GM20431 (cell line): ENCODE results near the gene ETFDH.
"Not testable (repeated sequence)": the region's sequence is repeated elsewhere in the genome, so short reads cannot be mapped to it uniquely, and the experiment has no call there.

ENCODE experiments used
- in situ Hi-C: fragments of 300-500 bp; cut with MseI, MboI; formaldehyde crosslinking; loops from one replicate; pipeline ENCODE4 v1.15.0; 2020; ENCODE audit warnings: low sequenced_read_pairs; ENCODE audit not compliant: unreplicated experiment

Gene ETFDH

GRCh38 chr4:158671915-158672806 lies at the start of gene ETFDH:
TSS of gene ETFDH (plus strand) at chr4:158672296. CDS start at chr4:158672457, 161 bp downstream.
- in situ Hi-C loops: no loop called here

GRCh38 chr4:158624889-158625478 lies 47.1 kb upstream of the ETFDH start:
- in situ Hi-C loops: loop anchor here (25.0 kb wide), 1 partner anchor 363 kb away; no protein-coding TSS in a partner anchor

GRCh38 chr4:158625544-158625943 lies 46.6 kb upstream of the ETFDH start:
- in situ Hi-C loops: loop anchor here (25.0 kb wide), 1 partner anchor 363 kb away; no protein-coding TSS in a partner anchor

GRCh38 chr4:158630893-158631292 lies 41.2 kb upstream of the ETFDH start:
- in situ Hi-C loops: loop anchor here (25.0 kb wide), 1 partner anchor 369 kb away; no protein-coding TSS in a partner anchor

GRCh38 chr4:158636619-158637018 lies 35.5 kb upstream of the ETFDH start:
- in situ Hi-C loops: loop anchor here (25.0 kb wide), 1 partner anchor 374 kb away; no protein-coding TSS in a partner anchor

DNA sequence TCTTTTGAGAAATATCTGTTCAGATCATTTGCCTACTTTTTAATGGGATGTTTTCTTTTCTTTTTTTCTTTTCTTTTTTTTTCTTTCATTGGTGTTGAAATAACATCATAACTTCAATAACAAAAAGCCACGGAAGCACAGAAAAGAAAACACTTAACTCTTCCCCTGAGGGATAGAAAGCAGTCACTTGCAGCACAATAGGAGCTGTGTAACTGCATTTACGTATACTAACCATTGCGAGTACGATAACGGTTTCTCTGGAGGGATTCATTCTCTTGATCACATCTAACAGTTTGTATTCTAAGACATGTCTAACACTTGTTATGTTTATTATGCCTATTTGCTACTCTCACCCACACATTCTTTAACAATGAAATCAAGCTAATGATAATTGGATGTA lies 27.7 kb upstream of the ETFDH start:
- in situ Hi-C loops: loop anchor here (25.0 kb wide), 1 partner anchor 382 kb away; no protein-coding TSS in a partner anchor

GRCh38 chr4:158644760-158645159 lies 27.3 kb upstream of the ETFDH start:
- in situ Hi-C loops: loop anchor here (25.0 kb wide), 1 partner anchor 382 kb away; no protein-coding TSS in a partner anchor

DNA sequence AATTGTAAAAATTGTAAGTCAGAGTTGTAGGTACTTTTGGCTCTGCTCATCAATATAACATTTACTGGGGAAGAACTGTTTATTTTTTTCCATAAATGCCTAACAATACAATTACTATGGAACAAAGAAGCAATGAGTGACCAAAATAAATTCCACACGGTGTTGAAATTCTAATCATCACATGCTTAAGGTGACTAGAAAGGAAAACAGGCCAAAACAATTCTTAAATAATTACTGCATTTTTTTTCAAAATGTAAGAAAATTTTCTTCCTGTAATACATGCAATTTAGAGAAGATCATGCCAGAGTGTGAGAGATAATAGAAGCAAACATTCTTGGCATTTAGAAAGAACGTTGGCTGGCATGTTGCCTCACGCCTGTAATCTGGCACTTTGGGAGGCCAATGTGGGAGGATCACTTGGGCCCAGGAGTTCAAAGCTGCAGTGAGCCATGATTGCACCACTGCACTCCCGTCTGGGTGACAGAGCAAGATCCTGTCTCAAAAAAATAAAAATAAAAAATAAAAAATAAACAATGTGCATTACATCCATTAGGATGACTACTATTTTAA lies 22.9 kb upstream of the ETFDH start:
- in situ Hi-C loops: loop anchor here (25.0 kb wide), 1 partner anchor 387 kb away; no protein-coding TSS in a partner anchor

DNA sequence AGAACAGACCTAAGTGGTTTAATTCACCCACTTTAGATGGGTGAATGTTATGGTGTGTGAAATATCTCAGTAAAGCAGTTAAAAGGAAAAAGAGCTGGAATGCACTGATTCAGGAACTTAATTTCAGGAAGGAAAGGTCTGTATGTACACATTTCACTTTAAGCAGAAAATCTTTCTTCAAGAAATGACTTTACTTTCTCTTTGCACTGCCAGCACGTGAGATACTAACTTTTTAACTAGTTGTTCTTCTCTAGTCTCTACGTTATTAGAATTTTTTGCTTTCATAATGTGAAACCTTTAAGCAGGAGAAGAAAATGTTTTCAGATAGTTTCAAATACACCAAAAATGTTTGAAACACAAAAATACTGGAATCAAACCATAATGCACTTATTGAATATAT lies 19.2 kb upstream of the ETFDH start:
- in situ Hi-C loops: no loop called here

GRCh38 chr4:158656439-158656838 lies 15.7 kb upstream of the ETFDH start:
- in situ Hi-C loops: no loop called here

DNA sequence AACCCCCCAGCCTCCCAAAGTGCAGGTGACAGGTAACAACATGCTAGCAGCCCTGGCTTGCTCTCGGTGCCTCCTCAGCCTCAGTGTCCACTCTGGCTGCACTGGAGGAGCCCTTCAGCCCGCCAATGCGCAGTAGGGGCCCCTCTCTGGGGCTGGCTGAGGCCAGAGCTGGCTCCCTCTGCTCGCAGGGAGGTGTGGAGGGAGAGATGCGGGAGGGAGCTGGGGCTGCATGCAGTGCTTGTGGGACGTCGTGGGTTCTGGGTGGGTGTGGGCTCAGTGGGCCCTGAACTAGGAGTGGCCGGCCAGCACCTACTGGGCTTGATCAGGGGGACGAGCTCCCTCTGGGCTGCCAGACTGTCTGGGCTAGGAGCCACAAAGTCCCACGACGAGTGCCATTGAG lies 14.8 kb upstream of the ETFDH start:
- in situ Hi-C loops: no loop called here

DNA sequence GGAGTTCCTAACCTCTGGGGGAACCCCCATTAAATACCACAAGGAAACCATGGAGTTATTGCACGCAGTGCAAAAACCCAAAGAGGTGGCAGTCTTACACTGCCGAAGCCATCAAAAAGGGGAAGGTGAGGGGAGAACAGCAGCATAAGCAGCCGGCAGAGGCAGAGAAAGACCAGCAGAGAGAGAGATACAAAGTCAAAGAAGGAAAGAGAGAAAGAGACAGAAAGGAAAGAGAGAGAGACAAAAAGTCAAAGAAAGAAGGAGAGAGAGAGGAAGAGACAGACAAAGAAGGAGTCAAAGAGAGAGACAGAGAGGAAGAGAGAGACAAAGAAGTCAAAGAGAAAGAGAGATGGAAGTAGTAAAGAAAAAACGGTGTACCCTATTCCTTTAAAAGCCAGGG lies 8.8 kb upstream of the ETFDH start:
- in situ Hi-C loops: not testable (repeated sequence)

DNA sequence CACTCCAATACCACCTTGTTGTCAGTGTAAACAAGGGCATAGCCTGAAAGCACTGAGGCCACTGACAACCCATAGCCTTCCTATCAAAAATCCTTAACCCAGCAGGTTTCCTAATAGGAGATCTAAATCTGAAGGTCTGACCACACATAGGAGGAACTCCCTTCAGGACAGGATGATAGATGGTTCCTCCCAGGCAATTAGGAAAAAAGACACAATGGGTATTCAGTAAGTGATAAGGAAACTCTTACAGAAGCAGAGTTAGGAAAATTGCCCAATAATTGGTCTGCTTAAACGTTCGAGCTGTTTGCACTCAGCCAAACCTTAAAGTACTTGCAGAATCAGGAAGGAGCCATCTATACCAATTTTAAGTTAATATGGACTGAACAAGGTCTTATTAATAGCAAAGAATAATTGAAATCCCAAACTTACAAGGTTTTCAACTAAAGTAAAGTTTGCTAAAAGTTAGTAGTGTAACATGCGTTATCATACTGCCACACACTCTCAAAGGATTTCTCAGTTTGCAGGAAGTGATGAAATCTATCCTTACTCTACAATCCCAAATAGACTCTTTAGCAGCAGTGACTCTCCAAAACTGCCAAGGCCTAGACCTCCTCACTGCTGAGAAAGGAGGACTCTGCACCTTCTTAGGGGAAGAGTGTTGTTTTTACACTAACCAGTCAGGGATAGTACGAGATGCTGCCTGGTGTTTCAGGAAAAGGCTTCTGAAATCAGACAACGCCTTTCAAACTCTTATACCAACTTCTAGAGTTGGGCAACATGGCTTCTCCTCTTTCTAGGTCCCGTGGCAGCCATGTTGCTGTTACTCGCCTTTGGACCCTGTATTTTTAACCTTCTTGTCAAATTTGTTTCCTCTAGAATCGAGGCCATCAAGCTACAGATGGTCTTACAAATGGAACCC lies 8.1 kb upstream of the ETFDH start:
- in situ Hi-C loops: not testable (repeated sequence)

GRCh38 chr4:158664806-158665205 lies 7.3 kb upstream of the ETFDH start:
- in situ Hi-C loops: no loop called here

GRCh38 chr4:158666892-158667291 lies 5.2 kb upstream of the ETFDH start:
- in situ Hi-C loops: no loop called here

DNA sequence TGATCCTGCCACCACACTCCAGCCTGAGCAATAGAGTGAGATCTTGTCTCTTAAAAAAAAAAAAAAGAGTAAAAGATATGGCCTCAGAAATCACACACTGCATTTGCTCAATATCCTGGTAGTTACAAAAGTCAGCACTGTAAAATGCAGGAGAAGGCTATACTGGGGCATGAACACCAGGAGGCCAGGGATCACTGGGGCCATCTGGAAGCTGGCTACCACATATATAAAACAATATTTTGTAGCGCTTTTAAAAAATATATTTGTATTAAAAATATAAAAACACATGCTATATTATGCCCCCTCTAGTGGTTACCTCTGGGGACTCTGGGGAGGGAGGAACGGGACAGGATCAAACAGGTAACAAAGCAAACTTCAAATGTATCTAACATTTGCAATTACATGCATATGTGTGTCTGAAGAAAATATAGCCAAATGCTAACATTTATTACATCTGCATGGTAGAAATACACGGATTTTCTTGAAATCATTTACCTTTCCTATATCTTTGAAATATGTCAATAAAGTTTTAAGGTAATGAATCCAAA lies 4.4 kb upstream of the ETFDH start:
- in situ Hi-C loops: no loop called here

DNA sequence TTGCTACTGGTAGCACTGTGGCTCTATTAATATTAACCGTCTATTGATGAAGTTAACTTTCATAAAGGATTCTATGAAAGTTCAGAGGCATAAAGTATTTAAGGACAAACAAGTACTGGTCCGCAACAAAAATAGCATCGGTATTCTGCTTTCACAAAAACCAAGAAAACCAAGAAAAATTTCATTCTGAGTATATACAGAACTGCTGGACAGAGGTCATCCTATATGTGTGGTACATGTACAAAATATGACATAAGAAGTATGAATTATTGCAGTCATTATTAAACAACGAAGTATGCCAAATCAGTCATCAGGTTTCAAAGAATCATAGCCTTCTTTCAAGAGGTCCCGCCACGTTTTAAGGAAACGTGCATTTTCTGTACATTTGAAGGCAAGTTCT lies 2.8 kb upstream of the ETFDH start:
- in situ Hi-C loops: no loop called here

DNA sequence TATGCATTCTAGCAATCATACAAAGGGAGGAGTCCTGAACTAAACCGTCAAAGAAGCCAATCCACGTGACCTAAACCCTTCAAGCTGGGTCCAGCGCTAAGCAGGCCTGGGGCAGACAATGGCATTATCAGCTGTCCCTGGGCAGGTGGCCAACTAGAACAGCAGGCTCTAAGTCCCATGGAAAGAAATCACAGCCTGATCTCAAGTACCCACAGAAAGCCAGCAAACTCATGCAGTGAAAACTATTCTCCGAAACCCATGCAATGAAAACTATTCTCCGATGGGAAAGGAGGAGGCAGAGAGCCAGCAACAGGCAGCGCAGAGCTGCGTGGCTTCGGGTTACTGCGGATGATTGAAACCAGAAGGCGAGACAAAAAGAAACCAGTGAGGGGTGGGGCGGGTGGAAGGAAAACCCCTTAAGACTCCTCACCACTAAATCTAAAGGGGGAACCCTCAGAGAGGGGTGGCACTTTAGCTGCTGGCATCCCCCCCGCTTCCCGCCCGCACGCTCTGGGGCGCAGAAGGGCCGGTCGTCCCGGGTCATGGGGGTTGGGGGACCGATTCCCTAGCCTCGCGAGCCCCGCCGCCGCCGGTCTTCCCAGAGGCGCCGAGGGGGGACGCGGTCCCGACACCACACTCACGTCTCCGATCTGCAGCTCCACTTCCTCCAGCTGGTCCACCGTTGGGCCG lies 976 bp upstream of the ETFDH start:
- in situ Hi-C loops: no loop called here

DNA sequence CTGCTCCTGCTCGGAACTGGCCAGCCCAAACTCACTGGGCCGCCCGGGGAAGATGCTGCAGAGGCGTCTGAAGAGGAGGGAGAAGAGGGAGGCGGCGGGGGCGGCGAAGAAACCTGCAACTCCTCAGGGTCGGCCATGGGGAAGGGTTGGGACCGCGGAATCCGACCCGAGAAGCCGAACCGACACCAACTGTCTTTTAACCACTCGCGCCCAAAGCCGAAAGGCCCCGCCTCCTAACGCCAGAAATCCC lies 506 bp upstream of the ETFDH start, which contains the start of gene C4orf46:
TSS of gene C4orf46 (minus strand) at position 223 of the 250 bp plus-strand sequence. CDS start at position 137, 86 bp downstream.
- in situ Hi-C loops: no loop called here
